ENCODE results near the gene NAPG.

DNA sequence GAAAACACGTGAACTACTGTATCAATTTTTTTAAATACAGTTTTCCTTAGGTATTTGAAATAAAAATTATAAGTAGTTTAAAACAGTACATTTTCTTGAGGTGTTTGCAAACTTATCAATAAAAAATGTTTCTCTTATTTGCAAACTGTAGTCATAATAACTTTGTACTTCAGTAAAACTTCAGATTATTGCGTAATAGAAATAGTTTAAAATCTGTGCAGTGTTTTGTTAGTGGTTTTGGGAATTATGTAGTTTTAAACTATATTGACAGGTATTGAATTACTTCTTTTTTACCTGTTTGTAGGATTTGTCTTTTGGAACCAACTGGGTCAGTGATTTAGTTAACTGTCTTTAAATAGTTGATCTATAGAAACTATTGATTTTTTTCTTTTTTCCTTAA lies 7.3 kb downstream of the NAPG start:
- TF ChIP-seq, protein P1, sequence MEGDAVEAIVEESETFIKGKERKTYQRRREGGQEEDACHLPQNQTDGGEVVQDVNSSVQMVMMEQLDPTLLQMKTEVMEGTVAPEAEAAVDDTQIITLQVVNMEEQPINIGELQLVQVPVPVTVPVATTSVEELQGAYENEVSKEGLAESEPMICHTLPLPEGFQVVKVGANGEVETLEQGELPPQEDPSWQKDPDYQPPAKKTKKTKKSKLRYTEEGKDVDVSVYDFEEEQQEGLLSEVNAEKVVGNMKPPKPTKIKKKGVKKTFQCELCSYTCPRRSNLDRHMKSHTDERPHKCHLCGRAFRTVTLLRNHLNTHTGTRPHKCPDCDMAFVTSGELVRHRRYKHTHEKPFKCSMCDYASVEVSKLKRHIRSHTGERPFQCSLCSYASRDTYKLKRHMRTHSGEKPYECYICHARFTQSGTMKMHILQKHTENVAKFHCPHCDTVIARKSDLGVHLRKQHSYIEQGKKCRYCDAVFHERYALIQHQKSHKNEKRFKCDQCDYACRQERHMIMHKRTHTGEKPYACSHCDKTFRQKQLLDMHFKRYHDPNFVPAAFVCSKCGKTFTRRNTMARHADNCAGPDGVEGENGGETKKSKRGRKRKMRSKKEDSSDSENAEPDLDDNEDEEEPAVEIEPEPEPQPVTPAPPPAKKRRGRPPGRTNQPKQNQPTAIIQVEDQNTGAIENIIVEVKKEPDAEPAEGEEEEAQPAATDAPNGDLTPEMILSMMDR (IDR thresholded peaks at IDR 0.05), result no peak
- TF ChIP-seq, protein P2, sequence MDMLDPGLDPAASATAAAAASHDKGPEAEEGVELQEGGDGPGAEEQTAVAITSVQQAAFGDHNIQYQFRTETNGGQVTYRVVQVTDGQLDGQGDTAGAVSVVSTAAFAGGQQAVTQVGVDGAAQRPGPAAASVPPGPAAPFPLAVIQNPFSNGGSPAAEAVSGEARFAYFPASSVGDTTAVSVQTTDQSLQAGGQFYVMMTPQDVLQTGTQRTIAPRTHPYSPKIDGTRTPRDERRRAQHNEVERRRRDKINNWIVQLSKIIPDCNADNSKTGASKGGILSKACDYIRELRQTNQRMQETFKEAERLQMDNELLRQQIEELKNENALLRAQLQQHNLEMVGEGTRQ (CRISPR knock-in tag; IDR thresholded peaks at IDR 0.05), result no peak
- TF ChIP-seq, protein P3, sequence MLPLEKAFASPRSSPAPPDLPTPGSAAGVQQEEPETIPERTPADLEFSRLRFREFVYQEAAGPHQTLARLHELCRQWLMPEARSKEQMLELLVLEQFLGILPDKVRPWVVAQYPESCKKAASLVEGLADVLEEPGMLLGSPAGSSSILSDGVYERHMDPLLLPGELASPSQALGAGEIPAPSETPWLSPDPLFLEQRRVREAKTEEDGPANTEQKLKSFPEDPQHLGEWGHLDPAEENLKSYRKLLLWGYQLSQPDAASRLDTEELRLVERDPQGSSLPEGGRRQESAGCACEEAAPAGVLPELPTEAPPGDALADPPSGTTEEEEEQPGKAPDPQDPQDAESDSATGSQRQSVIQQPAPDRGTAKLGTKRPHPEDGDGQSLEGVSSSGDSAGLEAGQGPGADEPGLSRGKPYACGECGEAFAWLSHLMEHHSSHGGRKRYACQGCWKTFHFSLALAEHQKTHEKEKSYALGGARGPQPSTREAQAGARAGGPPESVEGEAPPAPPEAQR (CRISPR knock-in tag; IDR thresholded peaks at IDR 0.05), result no peak
- TF ChIP-seq, protein P4, sequence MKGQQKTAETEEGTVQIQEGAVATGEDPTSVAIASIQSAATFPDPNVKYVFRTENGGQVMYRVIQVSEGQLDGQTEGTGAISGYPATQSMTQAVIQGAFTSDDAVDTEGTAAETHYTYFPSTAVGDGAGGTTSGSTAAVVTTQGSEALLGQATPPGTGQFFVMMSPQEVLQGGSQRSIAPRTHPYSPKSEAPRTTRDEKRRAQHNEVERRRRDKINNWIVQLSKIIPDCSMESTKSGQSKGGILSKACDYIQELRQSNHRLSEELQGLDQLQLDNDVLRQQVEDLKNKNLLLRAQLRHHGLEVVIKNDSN (CRISPR knock-in tag; IDR thresholded peaks at IDR 0.05), result no peak
